Smooth muscle cell (in vitro differentiated cells): Measurements from ENCODE around the gene AP2A2. TPM values are rescaled to one million over a fixed set of nuclear protein-coding genes. Genes with fewer than 3 reads are reported as not detected.

ENCODE experiments used
- DNase-seq: peaks from one replicate; lab custom pipeline; 2025; ENCODE audit not compliant: unreplicated experiment; lab: John Stamatoyannopoulos, UW
- H2AFZ ChIP-seq: fragments of 200-600 bp; sonication (generic); 2 replicates; pipeline ENCODE4 v1.6.0; 2016; ENCODE audit warnings: antibody characterized with exemption, low read depth, mild to moderate bottlenecking
- H3F3A ChIP-seq: fragments of 200-600 bp; sonication (generic); 2 replicates; pipeline ENCODE4 v1.6.0; 2017; ENCODE audit warnings: antibody characterized with exemption, low read depth
- H3K27ac ChIP-seq: fragments of 200-600 bp; sonication (generic); 2 replicates; pipeline ENCODE4 v1.5.1; 2016; ENCODE audit warnings: low read depth, mild to moderate bottlenecking
- H3K27me3 ChIP-seq: fragments of 200-600 bp; sonication (generic); 2 replicates; pipeline ENCODE4 v1.6.1; 2016; ENCODE audit warnings: low read depth, mild to moderate bottlenecking
- H3K36me3 ChIP-seq: fragments of 200-600 bp; sonication (generic); 2 replicates; pipeline ENCODE4 v1.5.1; 2016; ENCODE audit warnings: low read depth
- H3K4me1 ChIP-seq: fragments of 200-600 bp; sonication (generic); 2 replicates; pipeline ENCODE4 v1.5.1; 2016; ENCODE audit warnings: low read depth
- H3K4me2 ChIP-seq: fragments of 200-600 bp; sonication (generic); 2 replicates; pipeline ENCODE4 v1.6.0; 2016; ENCODE audit warnings: mild to moderate bottlenecking
- H3K4me3 ChIP-seq: fragments of 200-600 bp; sonication (generic); 2 replicates; pipeline ENCODE4 v1.5.1; 2016; ENCODE audit warnings: mild to moderate bottlenecking
- H3K79me2 ChIP-seq: fragments of 200-600 bp; sonication (generic); 2 replicates; pipeline ENCODE4 v1.6.0; 2016; ENCODE audit warnings: low read depth, mild to moderate bottlenecking
- H3K9ac ChIP-seq: fragments of 200-600 bp; sonication (generic); 2 replicates; pipeline ENCODE4 v1.6.0; 2016; ENCODE audit warnings: low read depth
- H3K9me3 ChIP-seq: fragments of 200-600 bp; sonication (generic); replicated peaks from 2 replicates; pipeline ENCODE4 v1.5.1; 2016; ENCODE audit warnings: low read depth
- H4K20me1 ChIP-seq: fragments of 200-600 bp; sonication (generic); 2 replicates; pipeline ENCODE4 v1.6.0; 2016; ENCODE audit warnings: low read depth
- WGBS: methylation state at CpG from one replicate; pipeline ENCODE4 v1.1.7; 2016; ENCODE audit warnings: low lambda C conversion rate; 5-methylcytosine and 5-hydroxymethylcytosine counted together
- polyA plus RNA-seq: library from polyadenylated mRNA; unstranded; fragments of >200 nt; fragmentation: Nextera tagmentation; extraction: Ambion mirVana; gene quantifications from 2 replicates; pipeline ENCODE4 v1.2.1, GENCODE V29; 2016
- total RNA-seq: library from RNA; depleted of rRNA; stranded (reverse); fragments of >200 nt; gene quantifications from 2 replicates; pipeline ENCODE4 v1.2.3, GENCODE V29; 2014
- TF ChIP-seq, protein P1 (sequence below): fragments of 200-600 bp; sonication (generic); IDR thresholded peaks from 2 replicates; pipeline ENCODE4 v1.5.1; 2017; ENCODE audit warnings: borderline replicate concordance, mild to moderate bottlenecking, antibody characterized with exemption; ENCODE audit not compliant: insufficient read depth, poor library complexity, severe bottlenecking

The AP2A2 gene
- total and polyA plus RNA-seq, 2 experiments from 2014 or later = 25.1 to 35.8 TPM

- WGBS = 94% methylated on average over 26 of the region's 26 CpGs
- H3K27me3 ChIP-seq = no peaks in the 10 kb centered on the region
- no peaks in the 10 kb centered on the region for H3K4me1 ChIP-seq
- no peak for DNase-seq
- no peak overlapping the region for H2AFZ ChIP-seq
- H3F3A ChIP-seq = no peaks in the 10 kb centered on the region
- H3K36me3 ChIP-seq = no peaks in the 10 kb centered on the region
- H3K9ac ChIP-seq = no peak overlapping the region
- TF ChIP-seq, protein P1, sequence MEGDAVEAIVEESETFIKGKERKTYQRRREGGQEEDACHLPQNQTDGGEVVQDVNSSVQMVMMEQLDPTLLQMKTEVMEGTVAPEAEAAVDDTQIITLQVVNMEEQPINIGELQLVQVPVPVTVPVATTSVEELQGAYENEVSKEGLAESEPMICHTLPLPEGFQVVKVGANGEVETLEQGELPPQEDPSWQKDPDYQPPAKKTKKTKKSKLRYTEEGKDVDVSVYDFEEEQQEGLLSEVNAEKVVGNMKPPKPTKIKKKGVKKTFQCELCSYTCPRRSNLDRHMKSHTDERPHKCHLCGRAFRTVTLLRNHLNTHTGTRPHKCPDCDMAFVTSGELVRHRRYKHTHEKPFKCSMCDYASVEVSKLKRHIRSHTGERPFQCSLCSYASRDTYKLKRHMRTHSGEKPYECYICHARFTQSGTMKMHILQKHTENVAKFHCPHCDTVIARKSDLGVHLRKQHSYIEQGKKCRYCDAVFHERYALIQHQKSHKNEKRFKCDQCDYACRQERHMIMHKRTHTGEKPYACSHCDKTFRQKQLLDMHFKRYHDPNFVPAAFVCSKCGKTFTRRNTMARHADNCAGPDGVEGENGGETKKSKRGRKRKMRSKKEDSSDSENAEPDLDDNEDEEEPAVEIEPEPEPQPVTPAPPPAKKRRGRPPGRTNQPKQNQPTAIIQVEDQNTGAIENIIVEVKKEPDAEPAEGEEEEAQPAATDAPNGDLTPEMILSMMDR = no peak
- no peak overlapping the region for H3K4me3 ChIP-seq
- H4K20me1 ChIP-seq = peaks cover 64% of the 10 kb centered on the region
- peaks cover 9% of the 10 kb centered on the region for H3K79me2 ChIP-seq
- no peak overlapping the region for H3K4me2 ChIP-seq
- no peaks in the 10 kb centered on the region for H3K9me3 ChIP-seq
- no peak overlapping the region for H3K27ac ChIP-seq
Observed at GRCh38 chr11:980438-981357, 55.0 kb downstream of the AP2A2 start.

DNA sequence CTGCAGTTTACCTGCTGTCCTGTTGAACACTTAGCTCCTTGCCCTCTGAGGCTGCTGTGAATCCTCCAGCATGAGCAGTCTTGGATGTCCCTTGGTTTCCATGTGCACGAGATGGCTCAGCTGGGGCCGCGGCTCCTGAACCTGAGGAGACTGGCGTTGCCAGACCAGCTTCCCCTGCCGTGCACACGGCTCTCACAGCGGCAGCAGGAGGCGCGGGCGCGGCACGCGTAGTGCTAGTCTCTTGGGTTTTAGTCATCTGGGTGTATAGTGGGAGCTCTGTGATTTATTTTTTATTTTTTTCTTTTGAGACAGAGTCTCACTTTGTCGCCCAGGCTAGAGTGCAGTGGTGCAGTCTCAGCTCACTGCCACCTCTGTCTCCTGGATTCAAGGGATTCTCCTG, 56.1 kb downstream of the AP2A2 start:
- 98% methylated on average over 14 of the region's 14 CpGs for WGBS

DNA sequence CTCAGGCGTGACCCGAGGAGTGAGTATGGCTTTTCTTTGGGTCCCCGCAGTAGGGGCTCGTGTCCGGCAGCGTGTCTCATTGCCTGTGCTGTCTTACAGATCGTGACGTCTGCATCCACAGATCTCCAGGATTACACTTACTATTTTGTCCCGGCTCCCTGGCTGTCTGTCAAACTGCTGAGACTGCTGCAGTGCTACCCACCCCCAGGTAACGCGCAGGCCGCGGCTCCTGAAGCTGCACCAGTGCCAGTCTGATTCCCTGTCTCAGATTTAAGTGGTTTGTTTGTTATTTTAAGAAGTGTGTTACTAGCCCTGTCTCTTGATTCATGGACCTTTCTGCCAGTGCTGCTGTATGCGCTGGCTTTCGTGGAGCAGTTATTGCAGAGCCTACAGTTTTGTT, 58.9 kb downstream of the AP2A2 start:
- DNase-seq = no peak
- Histone ChIP-seq H3K27ac (no peak overlapping the region), H3K4me3 (no peak overlapping the region), H3K9me3 (no peaks in the 10 kb centered on the region), H3K4me1 (no peaks in the 10 kb centered on the region), H4K20me1 (peaks cover 38% of the 10 kb centered on the region), H2AFZ (no peak overlapping the region), H3K36me3 (no peaks in the 10 kb centered on the region), H3K4me2 (no peak overlapping the region), H3K27me3 (no peaks in the 10 kb centered on the region), H3K79me2 (peaks cover 9% of the 10 kb centered on the region), H3K9ac (no peak overlapping the region), H3F3A (no peaks in the 10 kb centered on the region)
- WGBS = 97% methylated on average over 15 of the region's 15 CpGs
- TF ChIP-seq, protein P1 = no peak

More for the DNA sequence above, 56.1 kb downstream of the AP2A2 start:
- H3K4me2 ChIP-seq = no peak overlapping the region
- H3K27me3 ChIP-seq = no peaks in the 10 kb centered on the region
- peaks cover 9% of the 10 kb centered on the region for H3K79me2 ChIP-seq
- no peak overlapping the region for H3K4me3 ChIP-seq
- H3F3A ChIP-seq = no peaks in the 10 kb centered on the region
- no peak for DNase-seq
- H3K27ac ChIP-seq = no peak overlapping the region
- TF ChIP-seq, protein P1 = no peak
- H3K9me3 ChIP-seq = no peaks in the 10 kb centered on the region
- no peak overlapping the region for H3K9ac ChIP-seq
- H3K4me1 ChIP-seq = no peaks in the 10 kb centered on the region
- H4K20me1 ChIP-seq = peaks cover 53% of the 10 kb centered on the region
- H2AFZ ChIP-seq = no peak overlapping the region
- no peaks in the 10 kb centered on the region for H3K36me3 ChIP-seq
